Smooth muscle cell (in vitro differentiated cells): Measurements from ENCODE around the gene BICRAL. TPM values are rescaled to one million over a fixed set of nuclear protein-coding genes. Genes with fewer than 3 reads are reported as not detected.

Experiments used
- DNase-seq: peaks from one replicate; lab custom pipeline; 2025; ENCODE audit not compliant: unreplicated experiment; lab: John Stamatoyannopoulos, UW
- H2AFZ ChIP-seq: fragments of 200-600 bp; sonication (generic); 2 replicates; pipeline ENCODE4 v1.6.0; 2016; ENCODE audit warnings: antibody characterized with exemption, low read depth, mild to moderate bottlenecking
- H3F3A ChIP-seq: fragments of 200-600 bp; sonication (generic); 2 replicates; pipeline ENCODE4 v1.6.0; 2017; ENCODE audit warnings: antibody characterized with exemption, low read depth
- H3K27ac ChIP-seq: fragments of 200-600 bp; sonication (generic); 2 replicates; pipeline ENCODE4 v1.5.1; 2016; ENCODE audit warnings: low read depth, mild to moderate bottlenecking
- H3K27me3 ChIP-seq: fragments of 200-600 bp; sonication (generic); 2 replicates; pipeline ENCODE4 v1.6.1; 2016; ENCODE audit warnings: low read depth, mild to moderate bottlenecking
- H3K36me3 ChIP-seq: fragments of 200-600 bp; sonication (generic); 2 replicates; pipeline ENCODE4 v1.5.1; 2016; ENCODE audit warnings: low read depth
- H3K4me1 ChIP-seq: fragments of 200-600 bp; sonication (generic); 2 replicates; pipeline ENCODE4 v1.5.1; 2016; ENCODE audit warnings: low read depth
- H3K4me2 ChIP-seq: fragments of 200-600 bp; sonication (generic); 2 replicates; pipeline ENCODE4 v1.6.0; 2016; ENCODE audit warnings: mild to moderate bottlenecking
- H3K4me3 ChIP-seq: fragments of 200-600 bp; sonication (generic); 2 replicates; pipeline ENCODE4 v1.5.1; 2016; ENCODE audit warnings: mild to moderate bottlenecking
- H3K79me2 ChIP-seq: fragments of 200-600 bp; sonication (generic); 2 replicates; pipeline ENCODE4 v1.6.0; 2016; ENCODE audit warnings: low read depth, mild to moderate bottlenecking
- H3K9ac ChIP-seq: fragments of 200-600 bp; sonication (generic); 2 replicates; pipeline ENCODE4 v1.6.0; 2016; ENCODE audit warnings: low read depth
- H3K9me3 ChIP-seq: fragments of 200-600 bp; sonication (generic); replicated peaks from 2 replicates; pipeline ENCODE4 v1.5.1; 2016; ENCODE audit warnings: low read depth
- H4K20me1 ChIP-seq: fragments of 200-600 bp; sonication (generic); 2 replicates; pipeline ENCODE4 v1.6.0; 2016; ENCODE audit warnings: low read depth
- WGBS: methylation state at CpG from one replicate; pipeline ENCODE4 v1.1.7; 2016; ENCODE audit warnings: low lambda C conversion rate; 5-methylcytosine and 5-hydroxymethylcytosine counted together
- polyA plus RNA-seq: library from polyadenylated mRNA; unstranded; fragments of >200 nt; fragmentation: Nextera tagmentation; extraction: Ambion mirVana; gene quantifications from 2 replicates; pipeline ENCODE4 v1.2.1, GENCODE V29; 2016
- total RNA-seq: library from RNA; depleted of rRNA; stranded (reverse); fragments of >200 nt; gene quantifications from 2 replicates; pipeline ENCODE4 v1.2.3, GENCODE V29; 2014
- TF ChIP-seq, protein P1 (sequence below): fragments of 200-600 bp; sonication (generic); IDR thresholded peaks from 2 replicates; pipeline ENCODE4 v1.5.1; 2017; ENCODE audit warnings: borderline replicate concordance, mild to moderate bottlenecking, antibody characterized with exemption; ENCODE audit not compliant: insufficient read depth, poor library complexity, severe bottlenecking

BICRAL gene
- total and polyA plus RNA-seq, 2 experiments from 2014 or later = 1.4 to 7.9 TPM

DNA sequence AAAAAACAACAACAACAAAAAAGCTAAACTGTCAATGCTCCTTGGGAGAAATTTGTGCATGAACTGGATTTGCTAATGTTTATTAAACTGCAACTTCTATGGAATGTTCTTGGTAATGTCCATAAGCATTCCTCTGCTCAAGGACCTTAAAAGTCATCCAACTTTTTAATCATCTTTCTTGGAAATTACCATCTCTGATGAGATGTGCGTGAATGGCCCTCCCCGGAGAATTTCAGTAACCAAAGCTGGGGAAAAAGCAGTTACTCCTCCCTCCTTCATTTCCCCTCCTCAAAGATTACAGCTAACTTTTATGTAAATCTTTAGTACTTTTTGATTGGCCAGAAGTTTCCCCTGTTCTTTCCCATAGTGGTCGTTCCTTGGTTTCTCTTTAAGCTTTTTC, 41.1 kb upstream of the BICRAL start:
- Histone ChIP-seq H3K36me3 (no peaks in the 10 kb centered on the region), H3K4me2 (no peak overlapping the region), H2AFZ (no peak overlapping the region), H4K20me1 (peaks cover 16% of the 10 kb centered on the region), H3K4me1 (peaks cover 7% of the 10 kb centered on the region), H3F3A (peaks cover 6% of the 10 kb centered on the region), H3K27me3 (no peaks in the 10 kb centered on the region), H3K27ac (no peak overlapping the region), H3K9ac (no peak overlapping the region), H3K4me3 (no peak overlapping the region), H3K79me2 (peaks cover 16% of the 10 kb centered on the region), H3K9me3 (no peaks in the 10 kb centered on the region)
- DNase-seq = no peak
- TF ChIP-seq, protein P1, sequence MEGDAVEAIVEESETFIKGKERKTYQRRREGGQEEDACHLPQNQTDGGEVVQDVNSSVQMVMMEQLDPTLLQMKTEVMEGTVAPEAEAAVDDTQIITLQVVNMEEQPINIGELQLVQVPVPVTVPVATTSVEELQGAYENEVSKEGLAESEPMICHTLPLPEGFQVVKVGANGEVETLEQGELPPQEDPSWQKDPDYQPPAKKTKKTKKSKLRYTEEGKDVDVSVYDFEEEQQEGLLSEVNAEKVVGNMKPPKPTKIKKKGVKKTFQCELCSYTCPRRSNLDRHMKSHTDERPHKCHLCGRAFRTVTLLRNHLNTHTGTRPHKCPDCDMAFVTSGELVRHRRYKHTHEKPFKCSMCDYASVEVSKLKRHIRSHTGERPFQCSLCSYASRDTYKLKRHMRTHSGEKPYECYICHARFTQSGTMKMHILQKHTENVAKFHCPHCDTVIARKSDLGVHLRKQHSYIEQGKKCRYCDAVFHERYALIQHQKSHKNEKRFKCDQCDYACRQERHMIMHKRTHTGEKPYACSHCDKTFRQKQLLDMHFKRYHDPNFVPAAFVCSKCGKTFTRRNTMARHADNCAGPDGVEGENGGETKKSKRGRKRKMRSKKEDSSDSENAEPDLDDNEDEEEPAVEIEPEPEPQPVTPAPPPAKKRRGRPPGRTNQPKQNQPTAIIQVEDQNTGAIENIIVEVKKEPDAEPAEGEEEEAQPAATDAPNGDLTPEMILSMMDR = no peak
- WGBS = 87% methylated on average over 3 of the region's 3 CpGs

DNA sequence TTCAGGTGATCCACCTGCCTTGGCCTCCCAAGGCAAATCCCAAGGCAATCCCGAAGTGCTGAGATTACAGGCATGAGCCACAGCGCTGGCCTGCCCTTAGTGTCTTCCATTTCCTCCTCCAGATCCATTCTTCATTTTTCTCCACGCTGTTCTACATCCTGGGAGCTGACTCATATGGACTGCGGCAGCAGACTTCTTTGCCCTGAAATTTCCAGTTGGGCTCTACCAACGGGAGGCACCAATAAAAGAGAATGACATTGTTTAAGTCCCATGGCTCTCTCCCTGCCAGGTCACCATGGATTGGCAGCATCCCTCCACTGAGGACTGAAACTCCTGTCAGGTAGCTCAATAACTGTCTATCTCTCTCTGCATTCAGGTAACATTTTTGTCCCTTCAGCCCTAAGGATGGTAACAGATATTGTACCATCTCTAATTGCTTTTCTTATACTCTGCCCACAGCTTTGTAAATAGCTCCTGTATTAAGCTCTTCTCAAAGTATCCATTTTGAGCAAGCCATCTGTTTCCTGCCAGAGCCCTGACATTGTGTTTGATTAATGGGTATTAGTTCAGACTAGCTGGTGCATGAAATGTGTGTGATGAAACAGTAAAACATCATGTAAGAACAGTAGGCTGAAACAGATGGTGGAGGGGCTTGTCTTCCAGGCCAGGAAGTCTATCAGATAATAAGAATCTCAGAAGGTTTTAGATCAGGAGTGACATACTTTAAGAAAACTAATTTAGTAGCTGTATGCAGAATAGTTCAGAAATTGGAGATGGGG, 39.5 kb upstream of the BICRAL start:
- H4K20me1 ChIP-seq = peaks cover 16% of the 10 kb centered on the region
- H3K27ac ChIP-seq = no peak overlapping the region
- no peaks in the 10 kb centered on the region for H3K27me3 ChIP-seq
- no peak overlapping the region for H2AFZ ChIP-seq
- no peak overlapping the region for H3K4me3 ChIP-seq
- no peaks in the 10 kb centered on the region for H3K9me3 ChIP-seq
- H3K4me1 ChIP-seq = peaks cover 7% of the 10 kb centered on the region
- no peak overlapping the region for H3K4me2 ChIP-seq
- TF ChIP-seq, protein P1 = no peak
- 51% methylated on average over 5 of the region's 5 CpGs for WGBS
- H3K36me3 ChIP-seq = no peaks in the 10 kb centered on the region
- no peak for DNase-seq
- peaks cover 11% of the 10 kb centered on the region for H3F3A ChIP-seq
- no peak overlapping the region for H3K9ac ChIP-seq
- peaks cover 16% of the 10 kb centered on the region for H3K79me2 ChIP-seq

DNA sequence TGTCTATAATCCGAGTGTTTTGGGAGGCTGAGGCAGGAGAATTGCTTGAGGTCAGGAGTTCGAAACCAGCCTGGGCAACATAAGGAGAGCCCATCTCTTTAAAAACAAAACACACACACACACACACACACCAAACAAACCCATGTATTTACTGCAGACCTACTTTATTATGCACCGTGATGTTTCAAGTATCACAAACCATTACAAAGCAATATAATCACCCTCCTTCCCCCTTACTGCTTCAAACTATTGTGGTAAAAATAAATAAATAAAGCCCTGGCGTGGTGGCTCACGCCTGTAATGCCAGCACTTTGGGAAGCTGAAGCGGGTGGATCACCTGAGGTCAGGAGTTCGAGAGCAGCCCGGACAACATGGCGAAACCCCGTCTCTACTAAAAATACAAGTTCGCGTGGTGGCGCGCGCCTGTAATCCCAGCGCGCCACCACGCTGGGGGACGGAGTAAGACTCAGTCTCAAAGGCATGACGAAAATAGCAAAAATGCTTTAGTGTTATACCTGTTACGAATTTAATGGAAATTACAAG, 37.4 kb upstream of the BICRAL start:
- peak overlapping the region; percentile 90 for H3K4me3 ChIP-seq
- no peaks in the 10 kb centered on the region for H3K9me3 ChIP-seq
- WGBS = 29% methylated on average over 21 of the region's 21 CpGs
- no peak for DNase-seq
- TF ChIP-seq, protein P1 = no peak
- peaks cover 7% of the 10 kb centered on the region for H3K4me1 ChIP-seq
- no peaks in the 10 kb centered on the region for H3K27me3 ChIP-seq
- H3F3A ChIP-seq = peaks cover 17% of the 10 kb centered on the region
- peak overlapping the region; percentile 92 for H3K9ac ChIP-seq
- H4K20me1 ChIP-seq = peaks cover 16% of the 10 kb centered on the region
- peaks cover 16% of the 10 kb centered on the region for H3K79me2 ChIP-seq
- peak overlapping the region; percentile 89 for H3K4me2 ChIP-seq
- peak overlapping the region; percentile 87 for H3K27ac ChIP-seq
- H2AFZ ChIP-seq = no peak overlapping the region
- H3K36me3 ChIP-seq = no peaks in the 10 kb centered on the region
